HG03571 (cell line): ENCODE results near the gene KDM3A.
A peak's percentile ranks its signal among the peaks of the same experiment; 100 is the strongest.

Experiments
- ATAC-seq: cut with Tn5 transposase; IDR thresholded peaks from one replicate; pipeline ENCODE4 v1.9.1; 2021; ENCODE audit not compliant: unreplicated experiment

Gene KDM3A, protein sequence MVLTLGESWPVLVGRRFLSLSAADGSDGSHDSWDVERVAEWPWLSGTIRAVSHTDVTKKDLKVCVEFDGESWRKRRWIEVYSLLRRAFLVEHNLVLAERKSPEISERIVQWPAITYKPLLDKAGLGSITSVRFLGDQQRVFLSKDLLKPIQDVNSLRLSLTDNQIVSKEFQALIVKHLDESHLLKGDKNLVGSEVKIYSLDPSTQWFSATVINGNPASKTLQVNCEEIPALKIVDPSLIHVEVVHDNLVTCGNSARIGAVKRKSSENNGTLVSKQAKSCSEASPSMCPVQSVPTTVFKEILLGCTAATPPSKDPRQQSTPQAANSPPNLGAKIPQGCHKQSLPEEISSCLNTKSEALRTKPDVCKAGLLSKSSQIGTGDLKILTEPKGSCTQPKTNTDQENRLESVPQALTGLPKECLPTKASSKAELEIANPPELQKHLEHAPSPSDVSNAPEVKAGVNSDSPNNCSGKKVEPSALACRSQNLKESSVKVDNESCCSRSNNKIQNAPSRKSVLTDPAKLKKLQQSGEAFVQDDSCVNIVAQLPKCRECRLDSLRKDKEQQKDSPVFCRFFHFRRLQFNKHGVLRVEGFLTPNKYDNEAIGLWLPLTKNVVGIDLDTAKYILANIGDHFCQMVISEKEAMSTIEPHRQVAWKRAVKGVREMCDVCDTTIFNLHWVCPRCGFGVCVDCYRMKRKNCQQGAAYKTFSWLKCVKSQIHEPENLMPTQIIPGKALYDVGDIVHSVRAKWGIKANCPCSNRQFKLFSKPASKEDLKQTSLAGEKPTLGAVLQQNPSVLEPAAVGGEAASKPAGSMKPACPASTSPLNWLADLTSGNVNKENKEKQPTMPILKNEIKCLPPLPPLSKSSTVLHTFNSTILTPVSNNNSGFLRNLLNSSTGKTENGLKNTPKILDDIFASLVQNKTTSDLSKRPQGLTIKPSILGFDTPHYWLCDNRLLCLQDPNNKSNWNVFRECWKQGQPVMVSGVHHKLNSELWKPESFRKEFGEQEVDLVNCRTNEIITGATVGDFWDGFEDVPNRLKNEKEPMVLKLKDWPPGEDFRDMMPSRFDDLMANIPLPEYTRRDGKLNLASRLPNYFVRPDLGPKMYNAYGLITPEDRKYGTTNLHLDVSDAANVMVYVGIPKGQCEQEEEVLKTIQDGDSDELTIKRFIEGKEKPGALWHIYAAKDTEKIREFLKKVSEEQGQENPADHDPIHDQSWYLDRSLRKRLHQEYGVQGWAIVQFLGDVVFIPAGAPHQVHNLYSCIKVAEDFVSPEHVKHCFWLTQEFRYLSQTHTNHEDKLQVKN (N-terminal part only)

DNA sequence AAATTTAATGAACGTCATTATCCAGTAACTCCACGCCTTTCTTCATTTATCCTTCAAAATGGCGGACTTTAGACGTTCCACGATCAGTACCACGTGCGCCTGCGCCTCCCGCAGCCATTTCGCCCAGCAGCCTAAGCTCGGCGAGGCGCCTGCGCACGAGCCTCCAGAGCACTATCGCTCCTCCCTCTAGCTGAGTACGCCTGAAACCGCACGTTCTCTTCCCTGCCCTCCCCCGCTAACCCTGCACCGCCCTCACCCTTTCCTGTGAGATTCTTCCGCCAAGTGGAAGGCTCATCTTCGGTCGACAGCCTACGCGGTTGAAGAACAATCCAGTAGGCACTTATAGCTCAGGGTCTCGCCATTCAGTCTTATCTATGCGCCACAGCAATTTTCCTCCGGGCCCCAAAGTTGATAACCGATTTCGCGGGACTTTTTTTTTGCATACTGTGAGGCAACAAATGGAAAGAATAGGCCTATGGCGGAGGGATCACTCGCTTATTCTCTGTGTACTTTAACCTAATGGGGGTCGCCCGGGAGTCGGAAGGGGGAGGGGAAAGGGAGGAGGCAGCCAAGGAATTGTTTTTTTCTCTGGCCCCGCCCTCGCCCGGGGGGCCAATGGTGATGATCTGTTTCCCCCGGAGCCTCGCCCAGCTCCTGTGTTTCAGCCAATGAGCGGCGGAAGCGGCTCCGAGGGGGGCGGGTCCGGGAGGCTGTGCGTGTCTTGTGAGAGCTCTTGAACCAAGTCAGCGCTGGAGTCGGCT is at the start of gene KDM3A:
Gene KDM3A (plus strand): TSS at position 741 of the 761 bp plus-strand sequence. CDS start 677 bp downstream, outside the sequence.
- ATAC-seq, result peak; percentile 75

DNA sequence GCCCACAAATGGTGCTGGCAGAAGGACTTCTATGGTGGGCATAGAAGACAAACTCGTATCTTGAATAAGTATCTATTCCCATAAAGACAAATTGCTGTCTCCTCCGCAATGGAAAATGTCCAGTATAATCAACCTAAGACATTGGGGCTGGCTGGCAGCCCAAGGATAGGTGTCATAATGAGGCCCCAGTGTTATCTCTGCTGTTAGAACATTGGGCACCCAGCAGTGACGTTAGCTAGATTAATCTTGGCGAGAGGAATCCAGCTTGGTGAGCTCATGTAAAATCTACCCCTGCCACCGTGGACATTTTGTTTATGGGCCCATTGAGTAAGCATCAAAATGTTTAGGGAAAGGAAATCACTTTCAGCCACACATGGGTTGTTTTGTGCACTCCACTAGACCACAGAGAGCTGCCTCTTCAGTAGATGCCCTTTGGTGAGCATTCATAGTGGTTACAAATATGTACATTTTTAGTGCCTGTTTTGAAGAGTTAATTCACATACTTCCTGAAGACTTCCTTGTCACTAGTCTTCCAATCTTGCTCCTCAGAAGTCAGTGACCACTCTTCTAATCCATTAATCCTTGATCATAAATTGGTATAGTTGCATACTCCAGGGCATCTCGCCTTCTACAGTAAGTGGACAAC is 48.2 kb upstream of the KDM3A start:
- no peak for ATAC-seq

DNA sequence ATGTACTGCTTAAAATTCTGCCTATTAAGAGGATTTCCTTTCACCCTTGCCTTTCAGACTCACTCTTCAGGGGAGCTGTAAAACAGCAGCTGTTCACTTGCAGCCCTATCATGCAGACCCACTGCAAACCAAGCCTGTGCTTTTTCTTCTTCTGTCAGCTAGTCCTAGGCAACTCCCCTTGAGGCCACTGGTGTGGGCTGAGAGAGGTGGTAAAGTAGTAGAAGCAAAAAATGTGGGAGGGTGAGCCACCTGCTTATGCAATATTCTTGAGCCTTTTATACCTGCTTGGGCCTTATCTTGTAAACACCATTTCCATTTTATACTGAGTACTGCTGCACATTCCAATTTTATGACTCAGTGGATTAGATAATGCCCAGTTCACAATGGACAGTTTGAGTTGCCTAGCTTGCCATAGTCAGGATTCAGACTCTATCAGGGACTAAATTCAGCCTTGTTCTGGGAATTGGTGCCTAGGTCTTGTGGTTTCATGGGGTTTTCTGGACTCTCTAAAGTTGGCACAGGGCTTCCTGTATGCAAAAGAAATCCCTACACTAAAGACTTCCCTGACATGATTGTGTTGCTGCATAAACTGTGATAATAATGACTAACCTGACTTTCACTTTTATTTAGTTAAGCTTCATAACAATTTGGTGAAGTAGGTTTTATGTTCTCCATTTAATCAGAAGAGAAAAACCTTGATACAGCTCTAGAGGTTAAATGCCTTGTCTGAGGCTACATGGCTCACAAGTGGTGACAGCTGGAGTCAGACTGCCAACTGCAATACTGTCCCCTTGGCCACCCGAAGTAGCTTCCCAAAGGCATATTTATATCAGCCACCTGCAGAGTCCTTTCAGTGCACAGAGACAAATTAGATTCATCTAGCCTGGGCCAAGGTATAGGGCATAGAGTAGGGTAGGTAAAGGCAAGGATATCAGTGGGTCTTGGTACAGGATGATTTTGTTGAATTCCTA is 47.4 kb upstream of the KDM3A start:
- no peak for ATAC-seq

DNA sequence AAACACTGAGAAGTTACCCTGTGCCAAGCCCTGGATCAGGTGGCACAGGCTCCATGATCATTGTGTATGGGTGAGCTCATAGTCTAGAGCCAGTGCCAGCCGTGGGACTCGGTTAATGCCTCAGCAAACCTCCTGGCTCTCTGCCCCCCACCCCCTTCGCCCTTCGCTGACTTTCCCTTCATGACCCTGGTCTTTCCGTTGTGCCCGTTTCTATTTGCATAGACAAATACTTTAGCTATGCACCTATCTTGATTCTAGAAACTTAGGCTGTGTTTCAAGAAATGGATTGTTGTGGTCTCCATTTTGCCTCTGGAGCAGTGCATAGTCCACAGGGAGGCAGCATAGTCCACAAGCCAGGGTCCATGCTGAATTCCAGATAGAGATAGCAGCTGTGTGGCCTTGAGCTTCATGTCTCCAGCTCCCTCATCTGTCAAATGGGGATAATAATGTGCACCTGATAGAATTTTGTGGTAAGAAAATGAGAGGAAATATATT is 44.8 kb upstream of the KDM3A start:
- ATAC-seq, result no peak

DNA sequence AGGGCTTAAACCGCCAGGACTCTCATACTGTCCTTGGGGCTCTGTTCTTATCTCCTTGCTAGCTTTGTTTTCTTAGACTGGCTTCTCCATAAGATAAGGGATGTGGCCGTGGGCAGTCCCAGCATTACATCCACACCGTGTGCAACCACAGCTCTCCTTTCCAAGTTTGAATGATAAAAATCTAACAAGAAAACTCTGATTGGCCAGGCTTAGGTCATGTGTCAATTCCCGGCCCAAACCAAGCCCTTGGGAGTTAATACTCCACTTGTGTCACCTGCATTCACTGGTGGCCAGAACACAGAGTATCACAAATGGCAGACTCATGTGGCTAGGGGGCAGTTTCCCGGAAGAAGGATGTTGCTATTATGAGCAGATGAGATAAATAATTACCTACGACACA is 43.2 kb upstream of the KDM3A start:
- ATAC-seq, result no peak

DNA sequence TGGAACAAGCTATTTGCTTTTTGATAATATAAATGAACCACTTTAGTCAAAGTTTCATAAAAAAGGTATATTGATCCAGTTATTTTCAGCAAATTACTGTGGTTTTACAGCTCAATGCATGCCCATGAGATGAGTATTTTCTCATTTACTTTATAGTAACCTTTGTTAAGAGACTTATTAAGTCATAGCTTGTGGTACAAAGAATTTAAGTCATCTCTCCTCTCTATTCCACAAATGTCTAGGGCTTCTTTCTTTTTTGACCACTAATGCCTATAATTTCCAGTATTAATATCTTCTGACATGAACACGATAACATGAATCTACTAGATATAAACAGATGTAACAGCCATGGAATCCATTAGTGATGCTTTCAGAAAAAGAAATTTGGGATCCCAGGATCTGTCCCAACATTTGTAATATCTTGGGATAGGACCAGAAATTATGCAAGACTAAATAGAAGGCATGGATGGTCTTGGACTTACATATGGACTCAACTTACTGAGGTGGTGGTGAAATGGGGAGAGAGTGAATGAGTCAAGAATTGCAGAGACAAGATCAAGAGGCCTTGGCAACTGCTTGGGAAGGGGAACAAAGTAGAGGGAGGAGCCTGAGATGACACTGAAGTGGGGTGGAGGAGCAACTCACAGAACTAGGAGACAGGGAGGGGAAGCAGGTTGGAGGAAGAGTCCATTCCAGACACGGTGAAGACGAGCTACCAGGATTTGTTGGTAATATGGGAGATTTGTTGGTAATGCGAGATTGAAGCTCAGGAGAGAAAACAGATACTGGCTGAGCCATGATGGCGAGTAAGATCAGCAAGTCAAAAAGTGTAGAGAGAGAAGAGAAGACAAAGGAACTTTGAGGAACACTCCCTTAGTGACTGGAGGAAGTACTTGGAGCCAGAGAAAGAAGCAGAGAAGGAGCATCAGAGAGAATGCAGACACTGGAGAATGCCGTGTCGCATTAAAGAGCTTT is 42.4 kb upstream of the KDM3A start:
- ATAC-seq, result no peak

DNA sequence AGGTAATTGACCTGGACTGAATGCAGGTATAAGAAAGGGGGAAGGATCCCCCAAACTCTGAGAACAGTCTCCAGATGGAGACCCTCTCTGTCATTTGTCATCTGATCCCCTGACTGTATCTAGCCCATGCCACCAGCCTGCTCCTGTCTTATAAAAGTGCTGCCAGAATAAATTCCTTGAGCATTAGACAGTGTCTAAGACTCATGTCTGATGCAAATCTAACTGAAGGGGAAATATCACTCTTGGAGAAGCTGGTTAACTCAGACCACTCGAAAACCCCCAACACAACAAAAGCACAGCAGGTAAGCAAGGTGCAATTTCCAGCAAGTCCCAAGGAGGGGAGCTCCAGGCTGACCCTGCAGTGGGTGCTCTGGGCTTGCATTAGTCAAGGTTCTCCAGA is 40.9 kb upstream of the KDM3A start:
- ATAC-seq, result no peak

DNA sequence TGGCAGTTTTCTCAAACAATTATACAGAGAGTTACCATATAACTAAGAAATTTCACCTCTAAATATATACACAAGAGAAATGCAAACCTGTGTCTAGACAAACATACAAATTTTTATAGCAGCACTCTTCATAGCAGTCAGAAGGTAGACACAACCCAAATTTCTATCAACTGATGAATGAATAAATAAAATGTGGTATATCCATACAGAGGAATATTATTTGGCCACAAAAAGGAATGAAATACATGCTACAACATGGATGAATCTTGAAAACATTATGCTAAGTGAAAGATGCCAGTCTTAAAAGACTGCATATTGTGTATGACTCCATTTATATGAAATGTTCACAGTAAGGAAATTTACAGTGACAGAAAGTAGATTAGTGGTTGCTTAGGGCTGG is 30.6 kb upstream of the KDM3A start:
- ATAC-seq, result no peak

DNA sequence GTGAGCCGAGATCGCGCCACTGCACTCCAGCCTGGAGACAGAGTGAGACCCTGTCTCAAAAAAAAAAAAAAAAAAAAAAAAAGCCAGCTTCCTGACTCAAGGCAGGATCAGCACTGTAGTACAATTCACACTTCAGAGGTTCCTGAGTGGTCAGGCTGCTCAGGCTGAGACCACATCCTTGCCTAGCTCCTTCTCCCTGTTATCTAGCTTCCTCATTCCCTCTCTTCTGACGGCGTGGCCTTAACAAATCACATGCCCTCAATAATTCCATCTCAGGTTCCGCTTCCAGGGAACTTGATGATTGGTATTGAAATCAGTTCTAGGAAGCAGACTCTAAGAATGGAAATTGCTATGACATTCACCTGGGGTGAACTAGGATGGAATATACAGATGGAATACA is 29.8 kb upstream of the KDM3A start:
- ATAC-seq, result no peak

DNA sequence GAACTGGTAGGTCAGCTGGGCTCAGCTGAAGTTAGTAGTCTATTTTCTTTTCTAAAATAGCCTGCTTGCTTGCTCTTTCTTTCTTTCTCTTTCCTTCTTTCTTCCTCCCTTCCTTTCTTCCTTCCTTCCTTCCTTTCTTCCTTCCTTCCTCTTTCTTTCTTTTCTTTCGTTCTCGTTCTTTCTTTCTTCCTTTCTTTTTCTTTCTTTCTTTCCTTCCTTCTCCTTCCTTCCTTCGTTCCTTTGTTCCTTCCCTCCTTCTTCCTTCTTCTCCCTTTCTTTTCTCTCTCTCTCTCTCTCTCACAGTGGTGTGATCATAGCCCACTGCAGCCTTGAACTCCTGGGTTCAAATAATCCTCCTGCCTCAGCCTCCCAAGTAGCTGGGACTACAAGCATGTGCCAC is 29.2 kb upstream of the KDM3A start:
- no peak for ATAC-seq

DNA sequence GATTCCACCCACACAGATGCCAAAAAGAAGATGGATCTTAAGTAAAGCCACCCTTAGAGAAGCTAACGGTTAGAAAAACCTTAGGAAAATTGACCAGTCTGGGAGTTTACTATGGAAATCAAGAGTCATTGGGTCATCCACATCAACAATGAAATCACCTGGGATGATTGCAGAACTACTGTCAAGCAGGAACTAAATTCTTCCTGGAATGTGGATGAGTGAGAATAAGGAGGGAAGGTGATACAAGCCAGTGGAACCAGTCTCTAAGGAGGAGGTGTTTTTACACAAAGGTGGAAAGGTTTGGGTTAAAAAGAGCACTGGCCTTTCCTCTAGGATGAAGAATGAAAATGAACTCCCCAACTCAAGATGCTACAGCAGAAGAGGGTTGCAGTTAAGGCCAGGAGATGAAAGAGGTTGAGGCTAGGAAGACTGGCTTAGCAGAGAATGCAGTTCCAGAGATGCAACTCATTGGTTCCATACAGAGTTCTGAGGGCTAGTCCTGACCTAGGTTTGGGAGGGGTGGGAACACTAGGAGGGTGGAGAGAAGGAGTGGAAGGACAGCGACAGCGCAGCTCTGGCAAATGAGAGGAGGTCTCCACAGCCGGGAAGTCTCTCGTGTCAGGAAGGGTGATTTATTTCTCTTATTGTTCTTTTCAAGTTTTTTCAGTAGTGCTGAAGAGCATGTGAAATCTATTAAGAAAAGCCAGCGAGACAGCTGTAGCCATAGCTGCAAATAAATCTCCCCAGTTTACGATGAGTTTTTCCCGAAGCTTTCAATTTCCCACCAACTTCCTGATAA is 27.7 kb upstream of the KDM3A start:
- no peak for ATAC-seq

DNA sequence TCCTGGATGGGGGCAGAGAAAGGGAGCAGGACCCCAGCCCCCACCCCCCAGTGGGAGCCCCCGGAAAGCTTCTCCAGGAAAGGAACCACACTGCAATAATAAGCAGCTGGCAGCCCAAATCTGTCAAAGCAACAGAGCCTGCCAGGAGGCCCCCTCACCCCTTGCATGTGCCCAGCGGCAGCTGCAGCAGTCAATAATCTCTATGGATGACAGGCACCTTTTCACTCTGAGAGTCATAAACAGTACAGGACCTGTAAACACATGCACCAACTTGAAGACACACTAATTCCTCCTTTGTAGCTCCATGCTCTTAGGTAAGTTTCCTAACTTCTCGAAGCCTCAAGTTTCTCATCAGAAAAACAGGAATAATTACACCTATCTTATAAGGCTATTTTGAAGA is 26.2 kb upstream of the KDM3A start:
- no peak for ATAC-seq

DNA sequence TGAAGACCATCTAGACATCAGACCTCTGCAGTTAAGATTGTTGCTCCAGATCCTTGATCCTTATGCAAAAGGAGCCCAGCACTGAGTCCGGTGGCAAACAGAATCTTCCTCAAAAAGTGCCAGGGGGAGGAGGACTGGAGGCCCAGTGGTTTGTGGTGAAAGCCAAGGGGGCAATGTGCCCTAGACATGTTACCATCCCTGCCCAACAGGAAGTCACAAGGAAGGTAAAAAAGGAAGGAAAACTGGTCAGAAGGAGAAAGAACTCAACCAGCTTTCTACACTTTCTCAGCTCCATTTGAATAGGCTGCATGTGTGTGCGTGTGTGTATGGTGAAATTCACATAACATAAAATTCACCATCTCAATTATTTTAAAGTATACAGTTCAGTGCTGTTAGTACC is 25.0 kb upstream of the KDM3A start:
- ATAC-seq, result no peak

DNA sequence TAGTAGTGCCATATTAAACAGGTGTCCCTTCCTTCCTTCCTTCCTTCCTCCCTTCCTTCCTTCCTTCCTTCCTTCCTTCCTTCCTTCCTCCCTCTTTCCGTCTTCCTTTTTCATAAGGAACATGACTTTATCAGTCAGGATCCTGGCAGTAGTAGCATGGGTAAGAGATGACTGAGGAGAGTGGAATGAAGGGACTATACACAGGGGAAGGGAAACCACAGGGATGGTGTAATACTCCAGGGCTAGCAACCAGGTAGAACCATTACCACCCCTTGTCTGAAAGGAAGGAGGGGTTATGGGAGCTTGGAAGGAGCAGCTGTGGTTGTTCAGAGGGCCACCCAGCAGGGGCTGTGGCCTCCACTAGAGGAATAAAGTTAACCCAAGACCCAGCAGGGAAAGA is 23.2 kb upstream of the KDM3A start:
- no peak for ATAC-seq

DNA sequence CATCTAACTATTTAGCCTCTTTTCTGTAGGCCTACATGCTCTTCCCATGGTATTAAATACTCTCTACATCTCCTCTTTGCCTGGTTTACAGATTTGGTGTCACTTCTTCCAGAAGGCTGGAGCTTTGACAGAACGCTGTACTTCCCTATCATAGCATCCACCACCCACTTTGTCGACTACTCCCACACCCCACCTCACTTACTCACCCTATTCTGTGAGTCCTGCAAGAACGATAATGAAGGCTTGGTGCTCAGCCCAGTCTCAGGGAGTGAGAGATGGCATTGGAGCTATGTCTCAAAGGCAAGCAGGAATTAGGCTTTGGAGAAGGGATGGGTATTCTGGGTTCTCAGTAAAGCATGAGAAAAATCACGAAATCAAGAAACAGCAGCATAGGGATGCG is 20.3 kb upstream of the KDM3A start:
- ATAC-seq, result no peak

DNA sequence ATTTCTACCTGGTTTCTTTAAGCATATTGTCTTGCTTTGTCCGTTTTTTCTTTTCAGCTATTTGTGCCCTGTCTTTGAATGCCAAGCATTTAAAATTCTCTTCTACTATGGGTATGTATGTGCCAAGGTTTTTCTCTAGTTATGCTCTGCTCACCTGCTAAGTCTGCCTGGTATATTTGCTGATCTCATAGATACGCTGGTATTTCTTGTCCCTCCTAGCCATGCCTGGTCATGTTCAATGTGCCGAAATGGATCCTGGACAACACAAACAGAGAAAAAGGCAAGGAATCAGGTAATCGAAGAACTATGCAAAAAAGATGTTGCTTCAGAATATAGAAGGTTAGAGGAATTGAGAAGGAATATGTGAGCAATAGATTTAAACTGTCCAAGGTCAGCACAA is 14.9 kb upstream of the KDM3A start:
- ATAC-seq, result no peak

DNA sequence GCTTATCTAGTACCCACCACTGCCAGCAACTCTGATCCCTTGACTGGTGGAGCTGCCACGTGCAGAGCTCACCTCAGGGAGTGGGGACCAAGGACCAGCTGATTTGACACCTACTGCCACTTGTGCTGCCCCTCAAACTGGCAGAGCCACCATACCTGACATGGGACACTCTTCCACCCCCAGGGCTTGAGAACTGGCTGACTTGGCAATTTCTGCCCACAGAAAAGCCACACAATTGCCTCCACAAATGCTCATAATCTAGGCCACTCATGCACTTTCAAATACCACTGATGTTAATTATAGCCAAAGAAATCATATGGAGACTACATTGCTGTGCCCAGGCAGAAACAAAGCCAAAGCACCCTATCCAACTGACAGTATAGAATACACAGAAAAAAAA is 11.8 kb upstream of the KDM3A start:
- ATAC-seq, result no peak
